Suprapubic skin (tissue), 4 donors: ENCODE results near the gene DHCR7.

Experiments
- CTCF ChIP-seq, 2 donors: fragments of 200-600 bp in 1 of 2; fragments of 450-650 bp in 1 of 2; sonication (generic) in 1 of 2; IDR thresholded peaks; one replicate each; pipeline ENCODE4 v1.5.1; 2016 to 2019; ENCODE audit warnings: antibody characterized with exemption in 2 of 2, mild to moderate bottlenecking in 1 of 2, moderate library complexity in 1 of 2
- EP300 ChIP-seq: sonication (generic); formaldehyde crosslinking; IDR thresholded peaks from one replicate; pipeline ENCODE4 v1.6.1; 2017; ENCODE audit warnings: antibody characterized with exemption
- POLR2A ChIP-seq, 2 donors: fragments of 450-650 bp; IDR thresholded peaks; one replicate each; pipeline ENCODE4 v1.6.1; 2017; ENCODE audit warnings: antibody characterized with exemption in 2 of 2, mild to moderate bottlenecking in 2 of 2, moderate library complexity in 2 of 2
- POLR2AphosphoS5 ChIP-seq, 3 donors: sonication (generic); formaldehyde crosslinking; IDR thresholded peaks; one replicate each; pipeline ENCODE4 v1.6.1; 2017; ENCODE audit warnings: antibody characterized with exemption in 3 of 3

- TF ChIP-seq CTCF (IDR thresholded peaks at IDR 0.05) (peak in 1 of 2 donors; percentile 48), POLR2AphosphoS5 (IDR thresholded peaks at IDR 0.05) (no peak), EP300 (no peak), POLR2A (IDR thresholded peaks at IDR 0.05) (no peak)
Observed at GRCh38 chr11:71420455-71421241, 27.5 kb downstream of the DHCR7 start.
